Limb (tissue), 2 donors: ENCODE results near the gene OSBPL8.

Experiments
- DNase-seq, 2 donors: peaks; one replicate each; pipeline ENCODE4 v3.0.0-alpha.2; 2016; ENCODE audit errors: extremely low spot score in 2 of 2

The OSBPL8 gene

GRCh38 chr12:76310110-76310509 lies 249.5 kb downstream of the OSBPL8 start:
- no peak for DNase-seq

- DNase-seq, result no peak
Observed at GRCh38 chr12:76308866-76309265, 250.7 kb downstream of the OSBPL8 start.

DNA sequence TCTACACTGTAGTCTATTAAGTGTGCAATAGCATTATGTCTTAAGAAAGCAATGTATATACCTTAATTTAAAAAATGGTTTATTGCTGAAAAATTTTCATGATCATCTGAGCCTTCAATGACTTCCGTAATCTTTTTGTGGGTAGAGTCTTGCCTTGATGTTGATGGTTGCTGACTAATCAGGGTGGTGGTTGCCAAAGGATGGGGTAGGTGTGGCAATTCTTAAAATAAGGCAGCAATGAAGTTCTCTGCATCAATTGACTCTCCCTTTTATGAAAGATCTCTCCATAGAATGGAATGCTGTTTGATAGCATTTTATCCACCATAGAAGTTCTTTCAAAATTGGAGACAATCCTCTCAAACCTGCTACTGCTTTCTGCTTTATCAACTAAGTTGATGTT lies 252.5 kb downstream of the OSBPL8 start:
- DNase-seq, result no peak

DNA sequence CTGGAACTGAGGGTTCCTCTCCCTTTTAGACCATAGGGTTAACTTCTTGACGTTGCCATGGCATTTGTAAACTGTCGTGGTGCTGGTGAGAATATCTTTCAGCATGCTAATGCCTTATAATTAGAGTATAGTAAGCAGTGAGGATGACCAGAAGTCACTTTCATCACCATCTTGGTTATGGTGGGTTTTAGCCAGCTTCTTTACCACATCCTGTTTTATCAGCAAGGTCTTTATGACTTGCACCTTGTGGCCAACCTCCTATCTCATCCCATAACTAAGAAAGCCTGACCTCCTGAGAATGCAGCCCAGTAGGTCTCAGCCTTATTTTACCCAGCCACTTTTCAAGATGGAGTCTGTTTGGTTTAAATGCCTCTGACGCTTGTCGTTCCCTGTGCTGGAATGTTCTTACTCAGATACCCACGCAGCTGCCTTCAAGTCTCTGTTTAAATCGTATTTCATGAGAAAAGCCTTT lies 255.5 kb downstream of the OSBPL8 start:
- no peak for DNase-seq

DNA sequence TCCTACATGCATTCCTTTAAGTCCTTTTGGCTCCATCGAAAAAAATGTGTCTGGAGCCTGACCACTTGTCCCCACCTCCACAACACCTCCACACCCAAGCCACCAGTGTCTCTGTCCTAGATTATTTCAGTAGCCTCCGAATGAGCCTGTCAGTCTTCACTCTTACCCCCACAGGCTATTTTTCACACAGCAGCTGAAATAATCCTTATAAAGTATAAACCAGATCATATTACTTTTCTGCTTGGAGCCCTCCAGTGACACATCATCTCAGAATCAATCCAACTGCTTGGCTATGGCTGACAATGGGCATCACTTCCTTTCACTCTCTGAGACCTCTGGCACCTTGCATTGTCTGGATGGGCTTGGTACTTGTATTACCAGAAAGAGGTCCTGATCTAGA lies 256.2 kb downstream of the OSBPL8 start:
- DNase-seq, result no peak
